Bone marrow (tissue), 2 donors: ENCODE data around the gene ZNF740.
"Not testable (repeated sequence)": the region's sequence is repeated elsewhere in the genome, so short reads cannot be mapped to it uniquely, and the experiment has no call there.

Experiments
- DNase-seq, 2 donors: peaks; one replicate each; lab custom pipeline; 2025; lab: John Stamatoyannopoulos, UW

The ZNF740 gene

DNA sequence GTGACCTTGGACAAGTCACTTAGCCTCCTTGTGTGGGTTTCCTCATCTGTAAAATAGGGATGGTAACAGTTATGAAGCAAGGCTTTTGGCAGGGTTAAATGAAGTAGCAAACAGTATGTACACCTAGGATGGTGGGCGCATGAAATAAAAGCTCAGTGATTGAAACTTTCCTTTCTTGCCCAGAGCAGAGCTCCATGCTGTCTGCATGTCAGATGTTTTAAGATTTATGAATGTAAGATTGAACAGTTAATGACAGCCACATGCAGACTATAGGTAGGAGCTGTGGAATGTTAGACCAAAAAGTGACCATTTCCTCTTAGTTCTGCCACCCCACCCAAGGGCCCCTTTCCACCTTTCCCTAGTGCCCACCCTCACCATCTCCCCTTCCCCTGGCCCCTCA lies 14.5 kb downstream of the ZNF740 start:
- no peak for DNase-seq

DNA sequence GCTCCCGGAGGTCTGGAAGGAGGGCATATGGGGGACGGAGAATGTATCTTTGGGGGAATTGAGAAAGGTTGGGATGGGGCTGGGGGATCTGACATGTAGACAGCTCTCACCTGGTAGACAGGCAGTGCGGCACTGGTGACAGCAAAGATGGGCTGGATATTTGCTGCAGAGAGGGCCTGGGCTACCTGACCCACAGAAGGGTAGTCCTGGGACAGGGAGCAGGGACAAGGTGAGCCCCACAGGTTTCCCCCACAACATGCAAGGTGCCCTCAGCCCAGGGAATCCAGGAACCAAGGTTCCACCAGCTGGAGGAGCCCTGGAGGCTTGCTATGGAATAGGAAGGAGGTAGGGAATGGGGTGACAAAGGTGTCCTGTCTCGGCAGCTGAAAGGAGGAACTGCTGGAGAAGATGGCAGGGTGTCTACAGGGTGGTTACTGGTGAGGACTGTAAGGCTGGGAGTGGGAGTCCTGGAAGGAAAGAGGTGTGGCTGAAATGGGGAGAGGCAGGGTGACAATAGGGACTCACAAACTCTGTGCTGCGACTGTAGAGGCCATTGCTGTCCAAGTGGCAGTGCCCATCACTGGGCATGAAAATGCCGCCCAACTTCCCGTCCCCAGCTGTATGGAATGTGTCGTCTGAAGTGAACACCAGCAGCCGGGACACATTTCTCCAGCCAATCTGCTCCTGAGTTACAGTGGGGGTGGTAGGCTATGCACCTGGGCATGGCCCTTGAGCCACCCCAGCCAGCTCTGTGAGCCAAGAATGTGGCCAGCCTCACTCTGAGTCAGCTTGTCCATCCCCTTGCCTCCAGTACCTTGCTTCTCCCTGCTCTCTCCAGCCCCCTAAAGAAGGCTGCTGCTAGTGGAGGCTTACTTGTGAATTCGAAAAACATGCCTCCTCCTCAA lies 15.2 kb downstream of the ZNF740 start:
- DNase-seq: no peak

DNA sequence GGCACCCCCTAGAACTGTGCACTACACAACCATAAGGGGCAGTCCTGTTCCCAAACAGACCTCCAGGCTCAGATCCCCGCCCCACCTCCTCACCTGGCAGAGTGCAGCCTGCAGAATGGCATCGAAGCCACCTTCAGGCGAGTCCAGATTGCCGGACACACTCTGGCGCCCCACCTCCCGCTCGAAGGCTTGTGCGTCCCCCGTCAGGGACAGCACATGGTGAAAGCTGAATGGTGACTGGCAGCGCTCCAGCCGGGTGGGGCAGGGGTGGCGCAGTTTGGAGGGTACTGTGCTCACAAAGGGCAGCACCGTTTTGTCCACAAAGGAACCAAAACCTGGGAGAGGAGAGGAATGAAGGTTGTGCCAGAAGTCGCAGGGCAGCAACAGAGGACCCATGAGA lies 16.0 kb downstream of the ZNF740 start:
- DNase-seq: no peak

DNA sequence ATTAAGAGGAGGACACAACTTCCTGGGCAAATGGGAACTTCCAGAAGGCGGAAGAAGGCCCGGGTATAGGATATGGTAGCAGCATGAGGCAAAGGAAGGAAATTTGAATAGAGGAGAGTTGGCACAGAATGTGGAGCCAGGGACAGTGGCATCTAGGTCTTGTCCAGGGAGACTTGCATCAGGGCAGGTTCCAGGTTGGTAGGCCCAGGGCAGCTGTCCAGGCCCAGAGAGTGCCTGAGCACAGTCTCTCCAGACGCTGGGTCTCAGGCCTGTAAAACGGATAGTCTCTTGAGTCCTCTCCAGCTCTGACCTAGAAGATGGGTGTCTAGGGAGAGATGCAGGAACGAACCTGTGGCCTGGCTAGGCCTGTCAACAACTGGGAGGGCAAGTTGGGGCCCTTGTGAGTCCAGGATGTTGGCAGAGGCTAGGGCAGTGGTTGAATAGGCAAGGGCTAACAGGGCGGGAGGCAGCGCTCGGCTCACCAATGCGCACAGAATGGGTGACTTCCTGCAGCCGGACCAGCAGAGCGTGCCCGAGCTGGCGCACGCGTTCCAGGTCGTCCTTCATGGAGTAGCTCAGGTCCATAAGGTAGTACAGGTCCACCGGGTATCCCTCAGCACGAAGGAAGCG lies 16.6 kb downstream of the ZNF740 start:
- DNase-seq: no peak

DNA sequence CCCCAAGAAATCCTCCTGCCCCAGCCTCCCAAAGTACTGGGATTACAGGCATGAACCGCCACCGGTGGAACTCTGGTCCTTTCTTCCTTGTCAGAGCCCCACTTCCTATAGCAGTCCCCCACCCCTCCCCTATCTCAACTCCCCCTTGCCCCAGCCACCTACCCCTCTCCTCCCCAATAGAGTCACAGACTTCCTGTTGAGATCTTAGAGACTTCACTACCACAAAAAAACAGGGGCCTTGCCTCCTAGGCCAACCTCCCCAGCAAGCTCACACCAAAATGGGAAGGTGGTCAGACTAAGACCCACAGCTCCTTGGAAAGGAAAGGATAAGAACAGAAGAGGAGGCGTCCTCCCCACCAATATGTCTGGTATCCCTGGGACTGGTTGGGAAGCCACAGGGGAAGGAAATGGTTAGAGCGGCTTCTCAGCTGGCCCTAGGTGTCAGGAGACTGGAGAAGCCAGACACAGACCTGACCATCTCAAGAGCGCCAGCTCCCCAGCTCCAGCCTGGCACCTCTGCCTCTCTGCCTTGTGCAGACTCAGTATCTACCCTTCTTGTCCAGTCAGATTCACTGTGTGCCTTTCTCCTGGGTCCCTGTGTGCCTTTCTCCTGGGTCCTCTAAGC lies 18.1 kb downstream of the ZNF740 start:
- DNase-seq: peak in 1 of 2 donors; percentile 57

DNA sequence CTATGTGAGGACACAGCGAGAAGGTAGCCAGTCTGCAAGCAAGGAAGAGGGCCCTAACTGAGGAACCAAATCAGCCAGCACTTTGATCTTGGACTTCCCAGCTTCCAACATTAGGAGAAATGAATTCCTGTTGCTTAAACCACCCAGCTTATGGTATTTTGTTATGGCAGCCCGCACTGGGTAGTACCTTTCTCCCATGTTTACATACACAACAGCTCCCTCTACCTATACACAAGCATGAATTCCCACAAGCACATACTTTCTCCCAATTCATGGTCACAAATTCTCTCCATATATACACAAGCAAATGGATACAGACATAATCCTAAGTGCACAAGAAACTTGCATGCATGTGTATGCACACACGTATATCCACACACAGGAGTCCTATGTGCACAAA lies 19.2 kb downstream of the ZNF740 start:
- no peak for DNase-seq

DNA sequence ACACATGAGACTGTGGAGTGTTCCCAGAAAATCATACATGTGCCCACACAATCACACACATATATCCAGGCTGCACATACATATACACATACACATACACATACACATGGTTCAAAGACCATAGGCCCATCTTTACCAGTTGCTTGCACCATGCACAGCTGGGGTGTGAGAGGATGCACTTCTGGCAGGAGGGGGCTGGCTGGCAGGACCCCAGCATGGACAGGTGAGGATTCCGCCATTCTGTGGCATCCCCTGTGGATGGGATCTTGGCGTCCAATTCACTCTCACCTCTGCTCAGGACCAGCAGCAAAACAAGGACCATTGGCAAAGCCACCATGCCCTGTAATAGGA lies 19.6 kb downstream of the ZNF740 start:
- DNase-seq: no peak

DNA sequence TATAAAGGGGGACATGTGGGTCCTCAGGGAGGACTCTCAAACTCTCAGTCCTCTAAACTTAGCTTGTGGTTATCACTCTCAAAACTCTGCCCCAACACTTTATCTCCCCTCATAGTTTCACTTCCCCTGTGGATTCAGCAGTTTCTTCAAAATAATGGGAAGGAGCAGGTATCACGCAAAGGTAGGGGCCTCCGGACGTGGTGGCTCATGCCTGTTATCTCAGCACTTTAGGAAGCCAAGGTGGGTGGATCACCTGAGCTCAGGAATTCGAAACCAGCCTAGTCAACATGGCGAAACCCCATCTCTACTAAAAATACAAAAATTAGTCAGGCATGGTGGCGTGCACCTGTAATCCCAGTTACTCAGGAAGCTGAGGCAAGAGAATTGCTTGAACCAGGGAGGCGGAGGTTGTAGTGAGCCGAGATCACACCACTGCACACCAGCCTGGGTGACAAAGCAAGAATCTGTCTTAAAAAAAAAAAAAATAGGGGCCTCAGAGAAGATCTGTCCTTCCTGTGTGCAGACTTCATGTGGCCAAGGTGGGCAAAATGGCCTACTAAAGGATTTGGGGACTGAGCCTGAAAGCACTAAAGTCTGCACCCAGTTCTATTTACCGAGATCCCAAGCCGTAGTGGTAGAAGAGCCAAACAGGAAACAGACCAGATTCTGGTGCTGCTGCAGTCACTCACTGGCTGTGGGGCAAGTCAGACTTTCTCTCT lies 20.1 kb downstream of the ZNF740 start:
- DNase-seq: peak in 1 of 2 donors; percentile 27

DNA sequence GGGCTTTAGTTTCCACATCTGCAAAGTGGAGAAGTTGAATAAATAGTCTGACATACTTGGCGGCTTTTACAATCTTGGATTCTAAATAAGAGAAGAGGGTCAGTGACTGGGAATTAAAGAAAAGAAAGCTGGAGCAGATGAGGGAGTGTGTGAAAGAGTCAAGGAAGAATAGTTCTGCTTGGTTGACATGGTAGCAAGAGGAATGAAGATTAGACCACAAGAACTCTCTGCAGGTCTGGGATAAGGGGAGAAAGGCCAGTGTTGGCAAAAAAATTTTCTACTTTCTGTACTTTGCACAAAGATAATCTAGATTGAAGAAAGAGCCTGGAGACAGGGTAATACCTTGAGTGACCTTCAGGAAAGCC lies 20.6 kb downstream of the ZNF740 start:
- DNase-seq: no peak

DNA sequence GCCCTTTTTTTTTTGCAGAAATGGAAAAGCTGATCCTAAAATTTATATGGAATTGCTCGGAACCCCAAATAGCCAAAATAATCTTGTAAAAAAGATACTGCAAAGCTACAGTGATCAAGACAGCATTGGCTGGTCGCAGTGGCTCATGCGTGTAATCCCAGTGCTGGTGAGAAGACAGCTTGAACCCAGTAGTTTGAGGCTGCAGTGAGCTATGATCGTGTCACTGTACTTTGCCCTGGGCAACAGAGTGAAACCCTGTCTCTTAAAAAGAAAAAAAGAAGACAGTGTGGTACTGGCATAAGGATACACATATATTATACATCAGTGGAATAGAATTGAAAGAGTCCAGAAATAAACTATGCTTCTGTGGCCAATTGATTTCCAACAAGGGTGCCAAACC lies 21.1 kb downstream of the ZNF740 start:
- DNase-seq: no peak

DNA sequence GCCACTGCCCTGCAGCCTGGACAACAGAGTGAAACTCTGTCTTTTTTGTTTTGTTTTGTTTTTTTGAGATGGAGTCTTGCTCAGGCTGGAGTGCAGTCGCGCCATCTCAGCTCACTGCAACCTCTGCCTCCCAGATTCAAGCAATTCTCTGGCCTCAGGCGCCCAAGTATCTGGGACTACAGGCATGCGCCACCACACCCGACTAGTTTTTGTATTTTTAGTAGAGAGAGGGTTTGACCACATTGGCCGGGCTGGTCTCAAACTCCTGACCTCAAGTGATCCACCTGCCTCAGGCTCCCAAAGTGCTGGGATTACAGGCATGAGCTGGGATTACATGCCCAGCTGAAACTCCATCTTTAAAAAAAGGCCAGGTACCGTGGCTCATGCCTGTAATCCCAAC lies 21.8 kb downstream of the ZNF740 start:
- DNase-seq: not testable (repeated sequence)

DNA sequence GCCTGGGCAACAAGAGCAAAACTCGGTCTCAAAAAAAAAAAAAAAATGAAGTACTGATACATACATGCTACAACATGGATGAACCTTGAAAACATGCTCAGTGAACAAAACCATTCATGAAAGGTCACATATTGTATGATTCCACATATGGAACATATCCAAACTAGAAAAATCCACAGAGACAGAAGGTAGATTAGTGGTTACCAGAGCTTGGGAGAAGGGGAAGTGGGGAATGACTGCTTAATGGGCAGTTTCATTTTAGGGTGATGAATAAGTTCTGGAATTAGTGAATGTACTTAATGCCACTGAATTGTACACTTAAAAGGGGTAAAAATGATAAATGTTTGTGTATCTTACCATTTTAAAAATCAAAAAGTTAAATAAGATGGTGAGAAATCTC lies 23.8 kb downstream of the ZNF740 start:
- no peak for DNase-seq

DNA sequence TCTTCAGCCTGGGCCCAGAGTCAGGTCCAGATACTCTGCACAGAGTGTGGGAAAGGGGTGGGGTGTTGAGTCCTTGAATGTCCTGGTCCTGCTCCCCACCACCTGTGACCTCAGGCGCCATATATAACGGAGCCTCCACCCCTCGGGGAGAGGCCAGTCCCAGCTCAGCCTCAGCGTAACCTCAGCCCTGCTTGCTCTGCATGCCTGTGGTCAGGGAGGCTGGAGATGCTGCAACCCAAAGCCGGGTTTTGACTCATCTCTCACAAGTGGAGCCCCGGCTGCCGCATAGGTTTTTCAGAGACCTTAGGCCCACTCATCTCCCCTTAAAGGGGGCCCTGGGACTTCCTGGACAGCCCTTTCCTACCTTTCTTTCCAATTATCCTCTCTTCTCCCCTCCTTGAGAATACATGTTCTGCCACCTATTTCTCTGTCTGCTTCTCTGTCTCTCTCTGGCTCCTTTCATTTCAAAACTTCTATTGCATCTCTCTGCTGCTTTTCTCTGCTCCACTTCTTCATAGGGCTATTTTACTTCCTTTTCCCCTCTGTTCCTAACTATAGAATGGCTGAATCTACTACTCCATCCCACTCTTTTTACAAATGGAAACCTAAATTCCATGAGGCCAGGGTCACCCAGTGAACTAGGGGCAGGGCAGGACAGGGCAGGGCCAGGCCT lies 25.4 kb downstream of the ZNF740 start:
- peak in 1 of 2 donors; percentile 31 for DNase-seq

DNA sequence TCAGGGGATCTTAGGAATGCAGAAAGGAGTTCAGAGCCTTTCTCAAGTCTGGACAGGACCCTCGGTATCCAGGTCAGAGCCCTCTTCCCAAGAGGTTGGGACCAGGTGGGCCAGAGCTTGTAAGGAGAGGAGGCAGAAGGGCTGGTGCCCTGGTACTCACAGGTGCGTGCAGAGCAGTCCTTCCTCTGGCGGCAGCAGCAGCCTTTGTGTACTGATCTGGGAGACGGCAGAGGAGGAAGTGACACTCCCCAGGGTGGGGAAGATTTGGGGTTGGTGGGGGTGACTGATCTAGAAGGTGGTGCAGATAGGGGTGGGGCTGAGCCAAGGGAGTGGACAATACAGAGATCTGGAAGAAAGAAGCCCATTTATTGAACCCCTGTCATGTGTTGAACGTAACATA lies 26.5 kb downstream of the ZNF740 start, which contains the start of gene ITGB7:
TSS of gene ITGB7 (minus strand) at position 210 of the 400 bp plus-strand sequence. CDS start 6,808 bp downstream, outside the sequence.
- DNase-seq: peak in 1 of 2 donors; percentile 28

DNA sequence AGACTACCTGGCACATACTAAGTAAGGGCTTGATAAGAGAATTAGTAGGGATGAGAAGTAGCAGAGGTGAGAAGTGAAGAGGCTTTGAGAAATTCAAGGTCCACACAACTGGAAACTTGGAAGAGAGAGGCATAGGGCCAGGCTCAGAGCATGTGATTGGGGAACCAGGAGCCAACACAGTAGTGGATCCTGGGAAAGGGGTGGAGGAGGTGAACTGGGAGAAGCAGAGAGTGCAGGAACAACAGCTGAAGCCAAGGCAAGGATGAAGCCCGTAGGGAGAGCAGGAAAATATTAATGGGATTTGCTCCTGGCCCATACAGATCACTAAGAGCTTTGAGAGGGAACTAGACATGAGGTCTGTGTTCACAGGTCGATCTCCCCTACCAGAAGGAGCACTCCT lies 27.9 kb downstream of the ZNF740 start:
- DNase-seq: no peak

DNA sequence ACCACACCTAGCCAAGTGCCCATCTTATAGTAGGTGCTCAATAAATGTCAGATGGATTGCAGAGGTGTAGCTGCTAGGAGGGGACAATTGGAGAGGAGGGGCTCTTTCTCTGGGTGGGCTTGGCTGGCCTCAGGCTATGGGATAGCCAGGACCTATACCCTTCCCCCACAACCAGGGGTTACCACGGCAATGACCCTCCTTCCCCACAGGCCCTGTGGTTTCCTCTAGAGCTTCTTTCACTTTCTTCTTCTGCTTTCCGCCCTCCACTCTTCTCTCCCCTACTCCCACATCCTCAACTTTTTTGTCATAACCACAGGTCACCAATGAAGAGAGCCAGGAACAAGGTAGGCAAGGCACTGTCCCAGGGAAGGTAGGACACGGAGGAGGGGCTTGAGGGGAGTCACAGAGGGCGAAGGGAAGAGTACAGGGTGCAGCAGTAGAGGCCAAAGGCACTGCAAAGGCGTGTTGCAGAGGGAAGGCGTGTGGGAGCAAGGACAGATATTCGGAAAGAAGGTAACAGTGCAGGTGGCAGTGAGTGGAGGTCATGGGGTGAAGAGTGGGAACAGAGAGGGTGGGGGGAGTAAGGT lies 28.4 kb downstream of the ZNF740 start:
- peak in 1 of 2 donors; percentile 85 for DNase-seq

DNA sequence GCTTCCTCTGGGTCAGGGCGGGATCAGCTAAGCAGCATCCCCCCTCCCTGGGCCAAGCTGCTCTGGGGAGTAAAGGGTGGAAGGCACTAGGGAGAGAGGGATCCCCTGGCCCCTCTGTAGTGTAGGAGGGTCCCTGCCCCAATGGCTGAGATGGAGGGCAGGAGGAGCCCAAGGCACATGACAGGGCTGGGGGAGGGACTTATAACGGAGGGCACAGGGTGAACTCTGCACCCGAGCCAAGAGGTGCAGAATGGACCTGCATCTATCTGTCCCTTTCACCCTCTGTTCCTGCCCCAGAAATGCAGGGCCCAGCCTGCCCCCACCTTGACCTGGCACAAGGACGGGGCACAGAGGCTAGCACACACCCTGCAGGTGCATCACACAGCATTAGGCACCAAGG lies 30.3 kb downstream of the ZNF740 start:
- DNase-seq: no peak

DNA sequence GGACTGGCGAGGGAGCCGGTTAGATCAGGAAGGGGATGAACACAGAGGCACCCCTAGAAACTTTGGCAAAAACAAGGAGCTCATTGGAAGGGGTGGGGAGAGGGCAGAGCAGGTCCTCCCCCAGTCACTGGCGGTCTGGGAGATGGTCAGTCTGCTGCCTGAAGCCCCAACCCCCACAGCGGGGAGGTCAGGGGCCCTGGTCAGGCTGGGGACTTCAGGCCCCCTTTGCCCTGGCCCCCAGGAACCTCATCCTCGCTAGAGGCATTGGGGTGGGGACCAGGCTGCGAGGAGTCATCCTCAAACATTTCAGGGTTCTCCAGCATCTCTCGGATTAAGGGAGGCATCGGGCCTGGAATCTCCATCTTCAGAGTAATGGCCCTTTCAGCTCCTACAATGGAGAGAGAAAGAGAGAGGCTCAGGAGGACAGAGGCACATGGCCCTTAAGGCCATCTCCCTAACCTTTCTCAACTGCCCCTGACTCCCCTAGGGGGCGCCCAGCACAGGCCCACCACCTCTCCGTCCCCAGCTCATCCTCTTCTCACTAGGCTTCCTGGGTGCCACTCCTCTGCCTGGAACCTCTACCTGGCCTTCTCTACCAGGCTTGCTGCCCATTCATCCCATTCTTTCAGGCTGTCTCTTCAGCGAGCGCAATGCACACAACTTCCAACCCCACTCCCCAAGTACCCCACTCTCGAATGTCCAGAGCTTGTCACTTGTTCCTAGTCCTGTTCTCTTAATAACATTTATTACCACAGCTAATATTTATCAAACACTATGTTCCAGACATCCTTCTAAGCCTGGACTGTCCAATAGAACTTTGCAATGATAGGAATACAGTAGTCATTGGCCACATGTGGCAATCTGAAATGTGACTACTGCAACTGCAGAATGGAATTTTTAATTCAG lies 31.2 kb downstream of the ZNF740 start:
- DNase-seq: peak in 1 of 2 donors; percentile 19

DNA sequence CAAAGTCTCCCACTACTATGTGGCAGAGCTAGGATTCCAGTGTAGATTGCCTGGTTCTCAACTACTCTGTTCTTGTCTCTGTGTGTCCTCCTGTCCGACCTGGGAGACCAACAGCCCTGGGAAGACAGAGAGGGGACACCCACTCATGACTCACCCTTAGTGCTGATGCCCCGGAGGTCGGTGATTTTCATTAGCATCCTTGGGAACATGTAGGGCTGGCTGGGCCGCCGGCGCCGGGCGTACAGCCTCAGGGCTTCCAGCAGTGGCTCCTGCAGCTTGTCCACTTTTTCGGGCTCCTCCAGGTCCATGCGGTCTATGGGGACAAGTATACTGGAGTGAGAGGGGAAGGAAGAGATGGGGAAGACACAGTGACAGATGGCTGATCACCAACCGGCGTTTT lies 32.4 kb downstream of the ZNF740 start:
- DNase-seq: no peak

DNA sequence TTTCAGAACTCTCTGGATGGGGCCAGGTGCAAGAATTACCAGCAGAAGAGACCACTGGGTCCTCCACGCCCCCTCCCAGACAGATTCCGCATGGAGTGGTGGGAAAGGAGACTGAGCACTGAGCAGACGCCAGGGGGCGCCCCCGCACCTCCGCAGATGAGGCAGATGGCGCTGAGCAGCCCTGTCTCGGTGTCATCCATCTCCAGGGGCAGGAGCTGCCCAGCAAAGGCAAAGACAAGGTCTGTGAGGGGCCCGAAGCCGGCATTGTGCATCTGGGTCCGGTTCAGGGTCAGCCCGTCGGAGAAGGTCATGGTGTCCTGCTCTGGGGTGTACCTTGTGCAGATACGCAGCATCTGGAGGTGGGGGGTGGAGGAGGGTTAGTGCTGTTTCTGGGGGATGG lies 32.8 kb downstream of the ZNF740 start:
- DNase-seq: peak; percentile 62 to 64
